Osteoblast (primary cell): Measurements from ENCODE around the gene TMEM125. TPM values are rescaled to one million over a fixed set of nuclear protein-coding genes. Genes with fewer than 3 reads are reported as not detected.
A peak's percentile ranks its signal among the peaks of the same experiment; 100 is the strongest.

Experiments
- DNase-seq: peaks from one replicate; pipeline ENCODE4 v3.0.0; 2011; ENCODE audit warnings: low spot score, mixed read lengths; ENCODE audit not compliant: insufficient read length; ENCODE audit errors: missing footprints
- H2AFZ ChIP-seq: 2 replicates; pipeline ENCODE4 v1.6.0; 2011; ENCODE audit warnings: mild to moderate bottlenecking, low read length
- H3K27ac ChIP-seq: 2 replicates; pipeline ENCODE4 v1.5.1; 2011; ENCODE audit warnings: mild to moderate bottlenecking, low read depth, low read length, moderate library complexity
- H3K27me3 ChIP-seq: 2 replicates; pipeline ENCODE4 v1.6.0; 2012; ENCODE audit warnings: mild to moderate bottlenecking, control low read depth, inconsistent platforms, low read length, moderate library complexity; ENCODE audit not compliant: insufficient read depth
- H3K36me3 ChIP-seq: 2 replicates; pipeline ENCODE4 v1.5.1; 2011; ENCODE audit warnings: mild to moderate bottlenecking, low read length, control low read depth, moderate library complexity; ENCODE audit not compliant: insufficient read depth
- H3K4me1 ChIP-seq: 2 replicates; pipeline ENCODE4 v1.5.1; 2011; ENCODE audit warnings: mild to moderate bottlenecking, low read length, control low read depth, moderate library complexity; ENCODE audit not compliant: insufficient read depth
- H3K4me2 ChIP-seq: 2 replicates; pipeline ENCODE4 v1.6.0; 2011; ENCODE audit warnings: mild to moderate bottlenecking, low read length; ENCODE audit not compliant: insufficient read depth
- H3K4me3 ChIP-seq: fragments of 200-600 bp; sonication (generic); 3 replicates; pipeline ENCODE4 v1.5.1; 2012; ENCODE audit warnings: mild to moderate bottlenecking, low read length, inconsistent platforms; ENCODE audit not compliant: insufficient read depth
- H3K79me2 ChIP-seq: 2 replicates; pipeline ENCODE4 v1.6.0; 2012; ENCODE audit warnings: mild to moderate bottlenecking, low read length, control low read depth, inconsistent platforms; ENCODE audit not compliant: insufficient read depth
- H3K9me3 ChIP-seq: 2 replicates; pipeline ENCODE4 v1.5.1; 2011; ENCODE audit warnings: low read depth, low read length, control low read depth
- H4K20me1 ChIP-seq: 2 replicates; pipeline ENCODE4 v1.6.0; 2012; ENCODE audit warnings: mild to moderate bottlenecking, low read length, control low read depth; ENCODE audit not compliant: insufficient read depth
- total RNA-seq: library from RNA; depleted of rRNA; stranded (reverse); fragments of >200 nt; gene quantifications from 2 replicates; pipeline ENCODE4 v1.2.3, GENCODE V29; 2012
- TF ChIP-seq, protein P1 (sequence below): IDR thresholded peaks from 2 replicates; pipeline ENCODE4 v1.5.1; 2011; ENCODE audit warnings: mild to moderate bottlenecking, low read depth, low read length, moderate library complexity; ENCODE audit errors: extremely low read depth

Gene TMEM125
- total RNA-seq, 1 donor: not detected

DNA sequence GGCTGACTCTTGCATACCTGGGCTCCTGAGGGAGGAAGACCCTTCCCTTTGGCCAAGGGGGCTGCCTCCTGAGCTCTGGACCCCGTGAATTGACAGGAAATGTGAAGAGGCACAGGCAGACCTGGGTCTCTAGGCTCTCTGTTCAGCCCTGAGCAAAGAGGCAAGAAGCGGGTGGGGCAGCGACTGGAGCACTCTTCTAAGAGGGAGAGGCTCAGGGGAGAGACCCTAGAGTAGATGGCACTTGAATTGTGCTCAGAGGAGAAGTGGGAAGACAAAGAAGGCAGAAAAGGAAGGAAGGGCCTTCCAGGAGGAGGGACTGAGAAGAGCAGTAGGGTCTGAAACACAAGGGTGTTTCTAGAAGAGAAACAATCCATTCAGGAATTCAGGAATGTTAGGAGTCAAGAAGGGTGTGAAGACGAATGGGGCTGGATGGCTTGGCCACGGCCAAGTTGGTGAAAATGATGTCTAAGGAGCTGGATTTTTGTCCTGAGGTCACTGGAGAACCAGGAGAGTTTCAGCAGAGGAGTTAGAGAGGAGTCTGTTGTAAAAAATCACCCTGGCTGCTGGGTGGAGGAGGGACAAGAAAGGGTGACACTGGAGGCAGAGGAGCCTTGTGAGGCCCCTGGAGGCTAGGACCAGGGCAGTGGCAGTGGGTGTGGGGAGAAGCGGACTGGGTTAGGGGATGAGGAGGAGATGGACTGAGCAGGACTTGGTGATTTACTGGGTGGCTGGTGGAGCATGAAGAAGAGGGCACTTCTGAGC lies 36.3 kb downstream of the TMEM125 start:
- H3K4me2 ChIP-seq: no peak overlapping the region
- no peak overlapping the region for H3K27ac ChIP-seq
- H3K36me3 ChIP-seq: no peaks in the 10 kb centered on the region
- no peaks in the 10 kb centered on the region for H3K79me2 ChIP-seq
- DNase-seq: peak; percentile 80
- H2AFZ ChIP-seq: no peak overlapping the region
- no peak overlapping the region for H3K4me3 ChIP-seq
- TF ChIP-seq, protein P1, sequence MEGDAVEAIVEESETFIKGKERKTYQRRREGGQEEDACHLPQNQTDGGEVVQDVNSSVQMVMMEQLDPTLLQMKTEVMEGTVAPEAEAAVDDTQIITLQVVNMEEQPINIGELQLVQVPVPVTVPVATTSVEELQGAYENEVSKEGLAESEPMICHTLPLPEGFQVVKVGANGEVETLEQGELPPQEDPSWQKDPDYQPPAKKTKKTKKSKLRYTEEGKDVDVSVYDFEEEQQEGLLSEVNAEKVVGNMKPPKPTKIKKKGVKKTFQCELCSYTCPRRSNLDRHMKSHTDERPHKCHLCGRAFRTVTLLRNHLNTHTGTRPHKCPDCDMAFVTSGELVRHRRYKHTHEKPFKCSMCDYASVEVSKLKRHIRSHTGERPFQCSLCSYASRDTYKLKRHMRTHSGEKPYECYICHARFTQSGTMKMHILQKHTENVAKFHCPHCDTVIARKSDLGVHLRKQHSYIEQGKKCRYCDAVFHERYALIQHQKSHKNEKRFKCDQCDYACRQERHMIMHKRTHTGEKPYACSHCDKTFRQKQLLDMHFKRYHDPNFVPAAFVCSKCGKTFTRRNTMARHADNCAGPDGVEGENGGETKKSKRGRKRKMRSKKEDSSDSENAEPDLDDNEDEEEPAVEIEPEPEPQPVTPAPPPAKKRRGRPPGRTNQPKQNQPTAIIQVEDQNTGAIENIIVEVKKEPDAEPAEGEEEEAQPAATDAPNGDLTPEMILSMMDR: no peak
- H3K9me3 ChIP-seq: no peaks in the 10 kb centered on the region
- no peaks in the 10 kb centered on the region for H4K20me1 ChIP-seq
- no peaks in the 10 kb centered on the region for H3K27me3 ChIP-seq
- H3K4me1 ChIP-seq: peaks cover 8% of the 10 kb centered on the region

DNA sequence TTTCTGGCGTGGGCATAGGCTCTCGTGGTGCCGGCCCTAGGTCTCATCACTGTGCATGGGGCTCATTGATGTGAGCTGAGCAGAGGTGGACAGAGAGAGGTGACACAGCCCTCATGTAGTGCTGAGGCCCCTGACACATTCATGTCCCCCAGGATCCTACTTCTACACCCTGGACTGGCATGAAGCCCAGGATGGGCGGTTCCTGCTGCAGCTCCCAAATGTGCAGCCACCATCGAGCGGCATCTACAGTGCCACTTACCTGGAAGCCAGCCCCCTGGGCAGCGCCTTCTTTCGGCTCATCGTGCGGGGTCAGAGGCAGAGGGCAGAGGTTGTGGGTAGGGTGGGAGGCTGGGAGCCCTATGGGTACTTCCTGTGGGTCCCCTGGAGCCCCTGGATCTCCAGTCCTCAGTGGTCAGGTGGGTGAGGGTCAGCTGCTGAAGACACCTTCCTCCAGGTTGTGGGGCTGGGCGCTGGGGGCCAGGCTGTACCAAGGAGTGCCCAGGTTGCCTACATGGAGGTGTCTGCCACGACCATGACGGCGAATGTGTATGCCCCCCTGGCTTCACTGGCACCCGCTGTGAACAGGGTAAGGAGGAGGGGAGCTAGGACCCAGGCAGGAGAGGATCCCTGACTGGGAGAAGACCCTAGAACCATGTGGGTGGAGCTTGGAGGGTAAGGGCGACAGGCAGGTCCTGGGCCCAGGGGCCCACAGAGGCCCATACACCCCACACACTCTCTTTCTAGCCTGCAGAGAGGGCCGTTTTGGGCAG lies 37.1 kb downstream of the TMEM125 start:
- Histone ChIP-seq H3K79me2 (no peaks in the 10 kb centered on the region), H3K27ac (no peak overlapping the region), H3K4me3 (no peak overlapping the region), H3K27me3 (no peaks in the 10 kb centered on the region), H2AFZ (no peak overlapping the region), H3K9me3 (no peaks in the 10 kb centered on the region), H3K4me2 (no peak overlapping the region), H3K4me1 (peaks cover 8% of the 10 kb centered on the region), H3K36me3 (no peaks in the 10 kb centered on the region), H4K20me1 (no peaks in the 10 kb centered on the region)
- TF ChIP-seq, protein P1: no peak
- peak; percentile 76 for DNase-seq

DNA sequence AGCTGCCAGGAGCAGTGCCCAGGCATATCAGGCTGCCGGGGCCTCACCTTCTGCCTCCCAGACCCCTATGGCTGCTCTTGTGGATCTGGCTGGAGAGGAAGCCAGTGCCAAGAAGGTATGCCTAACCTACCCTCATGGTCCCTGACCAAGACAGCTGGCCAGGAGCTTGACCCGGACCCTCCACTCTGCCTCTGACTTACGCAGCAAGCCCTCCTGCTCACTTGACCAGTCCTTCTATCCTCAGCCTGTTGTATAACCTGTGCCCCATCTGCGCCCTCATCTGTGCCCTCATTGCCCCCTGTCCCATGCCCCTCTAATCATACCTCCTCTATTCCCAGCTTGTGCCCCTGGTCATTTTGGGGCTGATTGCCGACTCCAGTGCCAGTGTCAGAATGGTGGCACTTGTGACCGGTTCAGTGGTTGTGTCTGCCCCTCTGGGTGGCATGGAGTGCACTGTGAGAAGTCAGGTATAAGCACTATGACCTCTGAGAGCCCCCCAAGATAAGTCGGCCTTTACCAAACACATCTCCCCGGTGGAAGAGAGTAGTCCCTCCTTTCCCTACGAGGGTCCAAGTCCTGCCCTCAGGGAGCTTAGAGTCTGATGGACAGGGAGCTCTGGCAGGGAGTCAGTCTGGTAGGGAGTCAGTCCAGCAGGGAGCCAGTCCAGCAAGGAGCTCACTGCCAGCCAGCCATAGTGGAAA lies 37.8 kb downstream of the TMEM125 start:
- Histone ChIP-seq H3K27me3 (no peaks in the 10 kb centered on the region), H4K20me1 (no peaks in the 10 kb centered on the region), H3K9me3 (no peaks in the 10 kb centered on the region), H3K36me3 (no peaks in the 10 kb centered on the region), H3K79me2 (no peaks in the 10 kb centered on the region), H3K4me2 (no peak overlapping the region), H2AFZ (no peak overlapping the region), H3K4me3 (no peak overlapping the region), H3K27ac (no peak overlapping the region), H3K4me1 (peaks cover 8% of the 10 kb centered on the region)
- TF ChIP-seq, protein P1: no peak
- DNase-seq: peak; percentile 50
